Sigmoid colon (tissue), 7 donors: Measurements from ENCODE around the gene IRX2. TPM values are rescaled to one million over a fixed set of nuclear protein-coding genes. Genes with fewer than 3 reads are reported as not detected.

Source experiments
- DNase-seq: peaks from one replicate; pipeline ENCODE4 v3.0.0-alpha.2; 2019
- H3K27ac ChIP-seq, 4 donors: fragments of 200-600 bp; sonication (generic); one replicate each; pipeline ENCODE4 v1.5.1; 2016 to 2019; ENCODE audit warnings: mild to moderate bottlenecking in 1 of 4
- H3K27me3 ChIP-seq, 3 donors: fragments of 200-600 bp; sonication (generic); one replicate each; pipeline ENCODE4 v1.5.1; 2019; ENCODE audit warnings: mild to moderate bottlenecking in 1 of 3
- H3K36me3 ChIP-seq, 4 donors: fragments of 200-600 bp; sonication (generic); one replicate each; pipeline ENCODE4 v1.5.1; 2016 to 2019
- H3K4me1 ChIP-seq, 4 donors: fragments of 200-600 bp; sonication (generic); one replicate each; pipeline ENCODE4 v1.5.1; 2017 to 2019
- H3K4me3 ChIP-seq, 4 donors: fragments of 200-600 bp; sonication (generic); one replicate each; pipeline ENCODE4 v1.5.1; 2017 to 2019; ENCODE audit warnings: mild to moderate bottlenecking in 2 of 4, moderate library complexity in 1 of 4
- H3K9me3 ChIP-seq, 4 donors: fragments of 200-600 bp in 3 of 4; sonication (generic) in 3 of 4; one replicate each; pipeline versions ENCODE4 v1.5.1 to v1.6.1; 2013 to 2019
- EP300 ChIP-seq, 4 donors: sonication (generic); formaldehyde crosslinking; IDR thresholded peaks; one replicate each; pipeline ENCODE4 v1.6.1; 2017; ENCODE audit warnings: antibody characterized with exemption in 4 of 4
- POLR2A ChIP-seq, 2 donors: fragments of 450-650 bp; IDR thresholded peaks; one replicate each; pipeline ENCODE4 v1.6.1; 2016; ENCODE audit warnings: antibody characterized with exemption in 2 of 2, mild to moderate bottlenecking in 2 of 2, moderate library complexity in 2 of 2
- POLR2AphosphoS5 ChIP-seq, 4 donors: sonication (generic); formaldehyde crosslinking; IDR thresholded peaks; one replicate each; pipeline ENCODE4 v1.6.1; 2017; ENCODE audit warnings: antibody characterized with exemption in 4 of 4
- WGBS, 2 donors: extraction: QIAGEN DNeasy Blood & Tissue Kit; methylation state at CpG; one replicate each; pipeline ENCODE4 v1.1.7; 2013; 5-methylcytosine and 5-hydroxymethylcytosine counted together
- intact Hi-C: fragments of 100-400 bp; cut with DNase I; formaldehyde crosslinking; loops from one replicate; pipeline ENCODE4 v1.15.1; 2023
- polyA plus RNA-seq, 3 donors: library from polyadenylated mRNA; stranded (reverse); fragments of 200-250 nt; gene quantifications; one replicate each; pipeline ENCODE4 v1.2.3, GENCODE V29; 2013
- total RNA-seq, 4 donors: library from RNA; depleted of rRNA; stranded (reverse); fragments of >200 nt; gene quantifications; one replicate each; pipeline ENCODE4 v1.1.0, GENCODE V29; 2016
- TF ChIP-seq, protein P1 (sequence below), 4 experiments: fragments of 450-650 bp in 3 of 4; fragments of 200-600 bp in 1 of 4; IDR thresholded peaks; one replicate each; pipeline ENCODE4 v1.5.1; 2016 to 2019; ENCODE audit warnings: antibody characterized with exemption in 4 of 4, mild to moderate bottlenecking in 3 of 4, moderate library complexity in 2 of 4
- donor health status: healthy with polysubstance abuse.
- donor health status: Bipolar disorder and iron deficiency.
- donor health status: healthy.

Gene IRX2
- total and polyA plus RNA-seq, 7 donors: 0.03 TPM; not detected in 6

DNA sequence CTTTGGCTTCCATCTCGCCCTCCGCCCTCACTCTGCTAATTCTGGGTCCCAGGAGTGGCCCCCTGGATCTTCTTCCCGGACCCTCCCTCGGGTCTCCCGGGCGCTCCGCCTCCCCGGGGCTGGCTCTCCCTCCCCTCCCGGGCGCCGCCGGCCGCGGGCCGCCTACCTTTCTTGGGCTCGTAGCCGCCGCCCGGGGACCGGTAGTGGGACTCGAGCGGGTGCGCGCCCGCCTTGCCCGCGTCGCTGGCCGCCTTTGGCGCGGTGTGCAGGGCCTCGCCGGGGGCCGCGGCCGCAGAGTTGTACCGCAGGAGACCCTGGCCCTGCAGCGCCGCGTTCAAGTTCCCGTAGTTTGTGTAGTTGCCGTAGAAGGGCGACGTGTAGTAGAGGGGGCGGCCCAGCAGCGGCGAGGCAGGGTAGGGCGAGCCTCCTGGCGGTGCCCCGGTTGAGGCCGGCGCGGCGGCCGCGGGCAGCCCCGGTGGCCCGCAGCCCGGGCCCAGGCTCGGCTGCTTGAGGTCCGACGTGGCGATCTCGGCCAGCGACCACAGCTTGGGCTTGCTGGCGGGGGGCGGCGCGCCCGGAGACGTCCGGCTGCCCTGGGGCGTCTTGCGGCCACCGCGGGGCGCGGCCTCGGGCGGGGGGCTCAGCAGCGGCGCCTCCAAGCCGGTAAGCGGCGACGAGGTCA lies 3.2 kb downstream of the IRX2 start:
- H3K4me1 ChIP-seq: peaks cover 0 to 50% (median 38%) of the 10 kb centered on the region in 4 donors
- 6 to 30% methylated on average over 86 of the region's 86 CpGs for WGBS, 2 donors

DNA sequence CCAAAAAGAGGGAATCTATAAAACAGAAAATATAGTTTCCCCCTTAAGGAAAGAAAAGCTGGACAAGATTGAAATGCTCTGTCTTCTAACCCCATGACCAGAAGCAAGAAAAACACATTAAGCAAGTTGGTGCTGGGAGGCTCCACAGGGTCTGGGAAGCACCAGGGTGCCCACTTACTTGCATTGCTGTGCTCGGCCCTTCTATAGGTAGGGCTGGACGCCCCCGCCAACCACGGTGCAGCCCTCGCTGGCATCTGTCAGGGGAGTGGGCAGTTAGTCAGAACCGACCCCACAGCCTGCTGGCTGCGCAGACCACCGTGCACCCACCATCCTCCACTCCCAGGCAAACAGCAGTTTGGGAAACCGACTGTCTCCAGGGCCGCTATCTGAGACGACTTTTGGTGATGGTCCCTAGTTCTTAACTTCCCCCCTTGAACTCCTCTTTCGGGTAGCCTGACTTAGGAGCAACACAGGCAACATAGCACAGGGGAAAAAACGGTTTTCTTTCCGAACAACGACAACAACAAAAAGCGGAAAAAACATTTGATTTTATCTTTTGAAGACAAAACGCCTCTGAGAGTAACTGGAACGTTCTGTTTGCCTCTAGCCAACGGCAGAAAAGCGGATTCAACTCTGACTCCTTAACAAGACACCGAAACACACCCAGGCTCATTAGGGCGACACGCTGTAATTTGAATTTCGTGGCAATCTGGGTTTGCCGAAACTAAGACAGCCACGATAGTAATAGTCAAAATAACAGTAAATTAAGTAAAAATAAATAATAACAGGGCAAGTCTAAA lies 3.9 kb downstream of the IRX2 start:
- Histone ChIP-seq H3K4me3 (no peak overlapping the region), H3K9me3 (no peaks in the 10 kb centered on the region), H3K27ac (no peak overlapping the region), H3K36me3 (no peaks in the 10 kb centered on the region), H3K4me1 (peaks cover 0 to 44% (median 34%) of the 10 kb centered on the region in 4 donors), H3K27me3 (peaks cover 57 to 98% (median 78%) of the 10 kb centered on the region in 3 donors)
- DNase-seq: no peak
- intact Hi-C loops: no loop called here
- 9 to 26% methylated on average over 26 of the region's 26 CpGs for WGBS, 2 donors
- TF ChIP-seq EP300 (IDR thresholded peaks at IDR 0.05) (no peak), POLR2AphosphoS5 (IDR thresholded peaks at IDR 0.05) (no peak), POLR2A (IDR thresholded peaks at IDR 0.05) (no peak)
- TF ChIP-seq, protein P1, sequence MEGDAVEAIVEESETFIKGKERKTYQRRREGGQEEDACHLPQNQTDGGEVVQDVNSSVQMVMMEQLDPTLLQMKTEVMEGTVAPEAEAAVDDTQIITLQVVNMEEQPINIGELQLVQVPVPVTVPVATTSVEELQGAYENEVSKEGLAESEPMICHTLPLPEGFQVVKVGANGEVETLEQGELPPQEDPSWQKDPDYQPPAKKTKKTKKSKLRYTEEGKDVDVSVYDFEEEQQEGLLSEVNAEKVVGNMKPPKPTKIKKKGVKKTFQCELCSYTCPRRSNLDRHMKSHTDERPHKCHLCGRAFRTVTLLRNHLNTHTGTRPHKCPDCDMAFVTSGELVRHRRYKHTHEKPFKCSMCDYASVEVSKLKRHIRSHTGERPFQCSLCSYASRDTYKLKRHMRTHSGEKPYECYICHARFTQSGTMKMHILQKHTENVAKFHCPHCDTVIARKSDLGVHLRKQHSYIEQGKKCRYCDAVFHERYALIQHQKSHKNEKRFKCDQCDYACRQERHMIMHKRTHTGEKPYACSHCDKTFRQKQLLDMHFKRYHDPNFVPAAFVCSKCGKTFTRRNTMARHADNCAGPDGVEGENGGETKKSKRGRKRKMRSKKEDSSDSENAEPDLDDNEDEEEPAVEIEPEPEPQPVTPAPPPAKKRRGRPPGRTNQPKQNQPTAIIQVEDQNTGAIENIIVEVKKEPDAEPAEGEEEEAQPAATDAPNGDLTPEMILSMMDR (IDR thresholded peaks at IDR 0.05): no peak

More for the DNA sequence above, 3.2 kb downstream of the IRX2 start:
- Histone ChIP-seq H3K36me3 (no peaks in the 10 kb centered on the region), H3K27ac (no peak overlapping the region), H3K27me3 (peaks cover 57 to 98% (median 79%) of the 10 kb centered on the region in 3 donors), H3K9me3 (no peaks in the 10 kb centered on the region), H3K4me3 (no peak overlapping the region)
- intact Hi-C loops: no loop called here
- DNase-seq: no peak
- TF ChIP-seq EP300 (IDR thresholded peaks at IDR 0.05) (no peak), POLR2A (IDR thresholded peaks at IDR 0.05) (no peak), POLR2AphosphoS5 (IDR thresholded peaks at IDR 0.05) (no peak)
- TF ChIP-seq, protein P1 (IDR thresholded peaks at IDR 0.05): no peak

DNA sequence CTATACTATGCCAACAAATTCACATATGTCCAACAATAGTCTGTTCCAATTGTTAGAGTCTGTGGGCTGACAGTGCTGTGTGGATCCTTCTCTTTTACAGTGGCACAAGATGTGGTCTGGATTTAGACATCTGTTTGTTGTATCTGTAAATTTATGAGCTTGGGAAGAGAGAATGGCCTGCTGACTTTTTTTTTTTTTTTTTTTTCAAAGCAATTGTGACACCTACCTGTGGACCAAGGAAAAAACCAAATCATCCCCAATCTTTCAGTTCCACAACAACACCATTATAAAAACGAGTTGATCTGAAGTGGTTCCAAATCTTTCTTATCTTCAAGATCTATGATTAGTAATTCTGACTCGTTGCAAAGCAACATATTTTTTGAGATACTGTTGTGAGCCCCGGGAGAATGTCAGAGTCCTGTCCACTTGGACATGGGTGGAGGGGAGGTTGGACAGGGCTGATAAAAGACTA lies 4.9 kb downstream of the IRX2 start:
- Histone ChIP-seq H3K27me3 (peaks cover 60 to 98% (median 73%) of the 10 kb centered on the region in 3 donors), H3K4me3 (no peak overlapping the region), H3K9me3 (no peaks in the 10 kb centered on the region), H3K4me1 (peaks cover 0 to 34% (median 24%) of the 10 kb centered on the region in 4 donors), H3K27ac (no peak overlapping the region), H3K36me3 (no peaks in the 10 kb centered on the region)
- 15 to 20% methylated on average over 3 of the region's 3 CpGs for WGBS, 2 donors
- TF ChIP-seq EP300 (IDR thresholded peaks at IDR 0.05) (no peak), POLR2AphosphoS5 (IDR thresholded peaks at IDR 0.05) (no peak), POLR2A (IDR thresholded peaks at IDR 0.05) (no peak)
- TF ChIP-seq, protein P1 (IDR thresholded peaks at IDR 0.05): no peak
- DNase-seq: no peak
- intact Hi-C loops: no loop called here

DNA sequence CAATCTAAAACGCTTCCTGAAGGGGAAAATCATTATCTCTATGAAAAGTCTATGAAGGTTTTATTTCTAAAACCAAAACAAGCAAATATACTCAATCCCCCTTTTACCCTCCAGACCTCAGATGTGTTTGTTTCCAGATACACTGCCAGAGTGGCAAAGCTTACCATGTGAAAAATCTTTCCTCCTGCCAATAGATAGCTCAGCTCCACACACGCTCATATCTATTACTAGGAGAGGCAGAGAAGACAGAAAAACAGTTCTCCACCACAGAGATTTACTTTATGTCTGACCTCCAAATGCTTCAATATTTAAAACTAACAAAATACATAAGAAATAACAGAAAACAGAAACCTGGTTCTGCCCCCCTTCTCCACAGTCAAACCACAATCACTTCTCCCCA lies 7.0 kb downstream of the IRX2 start:
- intact Hi-C loops: no loop called here
- H3K27me3 ChIP-seq: peaks cover 57 to 100% (median 74%) of the 10 kb centered on the region in 3 donors
- peaks cover 0 to 32% (median 17%) of the 10 kb centered on the region in 4 donors for H3K4me1 ChIP-seq
- no peak for DNase-seq
- 24 to 34% methylated on average over 2 of the region's 2 CpGs for WGBS, 2 donors
- no peak overlapping the region for H3K27ac ChIP-seq
- H3K4me3 ChIP-seq: no peak overlapping the region
- no peaks in the 10 kb centered on the region for H3K9me3 ChIP-seq
- TF ChIP-seq POLR2A (IDR thresholded peaks at IDR 0.05) (no peak), POLR2AphosphoS5 (IDR thresholded peaks at IDR 0.05) (no peak), EP300 (IDR thresholded peaks at IDR 0.05) (no peak)
- TF ChIP-seq, protein P1 (IDR thresholded peaks at IDR 0.05): no peak
- H3K36me3 ChIP-seq: no peaks in the 10 kb centered on the region
